Mesendoderm (in vitro differentiated cells): ENCODE measurements around the gene CTDSPL2.

Source experiments
- DNase-seq: peaks from one replicate; pipeline ENCODE4 v3.0.0; 2013
- H2AK5ac ChIP-seq: 2 replicates; pipeline ENCODE4 v1.6.1; 2013; ENCODE audit warnings: low read length, inconsistent platforms
- H2BK120ac ChIP-seq: 2 replicates; pipeline ENCODE4 v1.6.1; 2013; ENCODE audit warnings: low read depth, mild to moderate bottlenecking, low read length, moderate library complexity, mixed read lengths
- H2BK15ac ChIP-seq: replicated peaks from 2 replicates; pipeline ENCODE4 v1.6.1; 2013; ENCODE audit warnings: low read depth, mild to moderate bottlenecking, moderate library complexity
- H2BK5ac ChIP-seq: 2 replicates; pipeline ENCODE4 v1.6.1; 2013; ENCODE audit warnings: low read length, inconsistent platforms
- H3K18ac ChIP-seq: 2 replicates; pipeline ENCODE4 v1.6.1; 2013; ENCODE audit warnings: mild to moderate bottlenecking, low read length, mixed read lengths
- H3K23ac ChIP-seq: one replicate; pipeline ENCODE4 v1.6.1; 2013; ENCODE audit warnings: low read length
- H3K27ac ChIP-seq: 2 replicates; pipeline ENCODE4 v1.5.1; 2013; ENCODE audit warnings: low read depth, mild to moderate bottlenecking, inconsistent platforms, low read length, moderate library complexity
- H3K27me3 ChIP-seq: 2 replicates; pipeline ENCODE4 v1.6.1; 2013; ENCODE audit warnings: low read length, control low read depth, mild to moderate bottlenecking, inconsistent platforms; ENCODE audit not compliant: insufficient read depth, poor library complexity
- H3K36me3 ChIP-seq: 2 replicates; pipeline ENCODE4 v1.6.1; 2013; ENCODE audit warnings: low read length, inconsistent platforms; ENCODE audit not compliant: control insufficient read depth, insufficient read depth
- H3K4ac ChIP-seq: one replicate; pipeline ENCODE4 v1.6.1; 2013; ENCODE audit warnings: low read depth, mild to moderate bottlenecking, low read length, moderate library complexity
- H3K4me1 ChIP-seq: 2 replicates; pipeline ENCODE4 v1.6.1; 2013; ENCODE audit warnings: low read depth, low read length, inconsistent platforms; ENCODE audit not compliant: control insufficient read depth
- H3K4me2 ChIP-seq: 2 replicates; pipeline ENCODE4 v1.6.1; 2013; ENCODE audit warnings: low read length
- H3K4me3 ChIP-seq: 2 replicates; pipeline ENCODE4 v1.5.1; 2013; ENCODE audit warnings: mild to moderate bottlenecking, low read length
- H3K56ac ChIP-seq: one replicate; pipeline ENCODE4 v1.6.1; 2013; ENCODE audit warnings: low read length
- H3K79me1 ChIP-seq: 2 replicates; pipeline ENCODE4 v1.6.1; 2013; ENCODE audit warnings: low read length, inconsistent platforms
- H3K79me2 ChIP-seq: 2 replicates; pipeline ENCODE4 v1.6.1; 2013; ENCODE audit warnings: mild to moderate bottlenecking, low read length; ENCODE audit not compliant: control insufficient read depth, insufficient read depth
- H3K9ac ChIP-seq: 2 replicates; pipeline ENCODE4 v1.6.1; 2013; ENCODE audit warnings: low read length, inconsistent platforms
- H4K5ac ChIP-seq: one replicate; pipeline ENCODE4 v1.6.1; 2013; ENCODE audit warnings: low read length
- H4K8ac ChIP-seq: one replicate; pipeline ENCODE4 v1.6.1; 2013; ENCODE audit warnings: low read depth, mild to moderate bottlenecking, control low read depth, low read length, moderate library complexity
- WGBS: extraction: QIAGEN DNeasy Blood & Tissue Kit; methylation state at CpG from one replicate; pipeline ENCODE4 v1.1.7; 2013; ENCODE audit warnings: low lambda C conversion rate, missing lambda C conversion rate; ENCODE audit not compliant: insufficient coverage; ENCODE audit errors: extremely low coverage; 5-methylcytosine and 5-hydroxymethylcytosine counted together

The CTDSPL2 gene

GRCh38 chr15:44397869-44398268 lies 29.6 kb upstream of the CTDSPL2 start:
- H3K56ac ChIP-seq: no peak overlapping the region
- no CpG with 5 or more reads among the region's 1 CpG for WGBS
- no peak overlapping the region for H4K5ac ChIP-seq
- H3K4me3 ChIP-seq: no peak overlapping the region
- H3K18ac ChIP-seq: no peak overlapping the region
- no peak overlapping the region for H2BK5ac ChIP-seq
- H2AK5ac ChIP-seq: no peak overlapping the region
- no peak overlapping the region for H2BK15ac ChIP-seq
- no peak overlapping the region for H3K23ac ChIP-seq
- no peak overlapping the region for H4K8ac ChIP-seq
- no peaks in the 10 kb centered on the region for H3K36me3 ChIP-seq
- no peak overlapping the region for H2BK120ac ChIP-seq
- H3K9ac ChIP-seq: no peak overlapping the region
- H3K27ac ChIP-seq: no peak overlapping the region
- H3K79me2 ChIP-seq: no peaks in the 10 kb centered on the region
- no peaks in the 10 kb centered on the region for H3K27me3 ChIP-seq
- no peaks in the 10 kb centered on the region for H3K4me1 ChIP-seq
- no peak overlapping the region for H3K4ac ChIP-seq
- H3K4me2 ChIP-seq: no peak overlapping the region
- DNase-seq: no peak
- H3K79me1 ChIP-seq: no peaks in the 10 kb centered on the region

- Histone ChIP-seq H3K27ac (no peak overlapping the region), H3K9ac (no peak overlapping the region), H3K23ac (no peak overlapping the region), H3K18ac (no peak overlapping the region), H3K56ac (no peak overlapping the region), H3K27me3 (no peaks in the 10 kb centered on the region), H3K4me1 (no peaks in the 10 kb centered on the region), H3K36me3 (no peaks in the 10 kb centered on the region), H3K4ac (no peak overlapping the region), H4K5ac (no peak overlapping the region), H2BK5ac (no peak overlapping the region), H3K79me1 (no peaks in the 10 kb centered on the region), H2BK15ac (no peak overlapping the region), H3K4me2 (no peak overlapping the region), H3K4me3 (no peak overlapping the region), H2BK120ac (no peak overlapping the region), H3K79me2 (no peaks in the 10 kb centered on the region), H4K8ac (no peak overlapping the region), H2AK5ac (no peak overlapping the region)
- no CpG with 5 or more reads among the region's 3 CpGs for WGBS
- DNase-seq: no peak
These were observed 13.4 kb upstream of the CTDSPL2 start for GRCh38 chr15:44414001-44414400.

- no peak overlapping the region for H2BK15ac ChIP-seq
- H3K27ac ChIP-seq: peak overlapping the region; percentile 99
- no peak overlapping the region for H4K5ac ChIP-seq
- no peaks in the 10 kb centered on the region for H3K79me1 ChIP-seq
- no peak overlapping the region for H2AK5ac ChIP-seq
- peak overlapping the region; percentile 99 for H3K56ac ChIP-seq
- H3K18ac ChIP-seq: peak overlapping the region; percentile 47
- no peaks in the 10 kb centered on the region for H3K36me3 ChIP-seq
- peak overlapping the region; percentile 66 for H3K4me2 ChIP-seq
- H4K8ac ChIP-seq: no peak overlapping the region
- peak overlapping the region; percentile 80 for H2BK5ac ChIP-seq
- H3K9ac ChIP-seq: peak overlapping the region; percentile 98
- no peaks in the 10 kb centered on the region for H3K4me1 ChIP-seq
- H3K27me3 ChIP-seq: no peaks in the 10 kb centered on the region
- WGBS: no CpG with 5 or more reads among the region's 27 CpGs
- peaks cover 51% of the 10 kb centered on the region for H3K79me2 ChIP-seq
- H3K4ac ChIP-seq: peak overlapping the region; percentile 1
- peak; percentile 65 for DNase-seq
- peak overlapping the region; percentile 92 for H3K4me3 ChIP-seq
- peak overlapping the region; percentile 70 for H3K23ac ChIP-seq
- H2BK120ac ChIP-seq: no peak overlapping the region
These were observed 611 bp downstream of the CTDSPL2 start for GRCh38 chr15:44427756-44428724.

GRCh38 chr15:44435893-44436667 lies 8.7 kb downstream of the CTDSPL2 start:
- Histone ChIP-seq H4K8ac (no peak overlapping the region), H2AK5ac (no peak overlapping the region), H2BK120ac (no peak overlapping the region), H3K79me1 (no peaks in the 10 kb centered on the region), H2BK15ac (no peak overlapping the region), H3K4me3 (no peak overlapping the region), H3K23ac (no peak overlapping the region), H3K56ac (no peak overlapping the region), H3K79me2 (peaks cover 77% of the 10 kb centered on the region), H3K27ac (no peak overlapping the region), H3K4ac (no peak overlapping the region), H3K27me3 (no peaks in the 10 kb centered on the region), H3K4me2 (no peak overlapping the region), H2BK5ac (no peak overlapping the region), H3K18ac (no peak overlapping the region), H4K5ac (no peak overlapping the region), H3K4me1 (peaks cover 3% of the 10 kb centered on the region), H3K36me3 (no peaks in the 10 kb centered on the region), H3K9ac (no peak overlapping the region)
- DNase-seq: no peak
- no CpG with 5 or more reads among the region's 2 CpGs for WGBS

GRCh38 chr15:44438402-44438801 lies 11.0 kb downstream of the CTDSPL2 start:
- Histone ChIP-seq H3K36me3 (no peaks in the 10 kb centered on the region), H3K18ac (no peak overlapping the region), H3K56ac (no peak overlapping the region), H3K4me1 (peaks cover 9% of the 10 kb centered on the region), H4K5ac (no peak overlapping the region), H2BK120ac (no peak overlapping the region), H3K4ac (no peak overlapping the region), H3K79me1 (peaks cover 2% of the 10 kb centered on the region), H3K4me2 (no peak overlapping the region), H3K4me3 (no peak overlapping the region), H2AK5ac (no peak overlapping the region), H4K8ac (no peak overlapping the region), H2BK15ac (no peak overlapping the region), H3K27ac (no peak overlapping the region), H2BK5ac (no peak overlapping the region), H3K23ac (no peak overlapping the region), H3K27me3 (no peaks in the 10 kb centered on the region), H3K9ac (no peak overlapping the region), H3K79me2 (peaks cover 78% of the 10 kb centered on the region)
- WGBS: 100% methylated on average over 2 of the region's 3 CpGs
- DNase-seq: no peak
